ENCODE data around the gene RAB15.

- TF ChIP-seq CTCF (conservative IDR thresholded peaks at IDR 0.05; ENCODE audit: low read depth, low read length), result no peak
- no peak for TF ChIP-seq EZH2phosphoT487 (IDR thresholded peaks at IDR 0.05; ENCODE audit: borderline replicate concordance, low read length)
- no peak for TF ChIP-seq EZH2 (IDR thresholded peaks at IDR 0.05; ENCODE audit: low read length, unreplicated experiment)
Measured at GRCh38 chr14:64934338-64934929, 37.7 kb downstream of the RAB15 start.

Measured in PC-3 (cell line).